Prostate gland (tissue), 2 donors: ENCODE results near the gene VSIR. TPM values are rescaled to one million over a fixed set of nuclear protein-coding genes. Genes with fewer than 3 reads are reported as not detected.
A peak's percentile ranks its signal among the peaks of the same experiment; 100 is the strongest.

ENCODE experiments used
- DNase-seq: peaks from one replicate; pipeline ENCODE4 v3.0.0-alpha.2; 2019; ENCODE audit warnings: low spot score
- H3K27ac ChIP-seq, 2 donors: fragments of 200-600 bp; sonication (generic); 2 replicates each; pipeline ENCODE4 v1.5.1; 2017 to 2019
- H3K27me3 ChIP-seq: fragments of 200-600 bp; sonication (generic); replicated peaks from 2 replicates; pipeline ENCODE4 v1.5.1; 2019; ENCODE audit not compliant: insufficient read depth
- H3K36me3 ChIP-seq, 2 donors: fragments of 200-600 bp; sonication (generic); 1 replicate in 1 of 2; 2 replicates in 1 of 2; pipeline versions ENCODE4 v1.5.1 to v1.8.1; 2017 to 2019
- H3K4me1 ChIP-seq: fragments of 200-600 bp; sonication (generic); replicated peaks from 2 replicates; pipeline ENCODE4 v1.5.1; 2019
- H3K4me3 ChIP-seq, 2 donors: fragments of 200-600 bp; sonication (generic); 2 replicates each; pipeline ENCODE4 v1.5.1; 2017 to 2019
- H3K9me3 ChIP-seq: fragments of 200-600 bp; sonication (generic); 2 replicates; pipeline ENCODE4 v1.5.1; 2017
- POLR2A ChIP-seq: fragments of 450-650 bp; IDR thresholded peaks from one replicate; pipeline ENCODE4 v1.6.1; 2016; ENCODE audit warnings: antibody characterized with exemption, mild to moderate bottlenecking
- POLR2AphosphoS5 ChIP-seq: sonication (generic); formaldehyde crosslinking; IDR thresholded peaks from one replicate; pipeline ENCODE4 v1.6.1; 2017; ENCODE audit warnings: antibody characterized with exemption
- WGBS: methylation state at CpG from one replicate; pipeline ENCODE4 v1.1.5; 2018; 5-methylcytosine and 5-hydroxymethylcytosine counted together
- intact Hi-C: fragments of 100-400 bp; cut with DNase I; formaldehyde crosslinking; loops from one replicate; pipeline ENCODE4 v1.14.2; 2022
- total RNA-seq, 2 donors: library from RNA; depleted of rRNA; stranded (reverse); fragments of >200 nt; gene quantifications; one replicate each; pipeline ENCODE4 v1.1.0, GENCODE V29; 2016
- TF ChIP-seq, protein P1 (sequence below), 4 experiments: fragments of 200-600 bp in 2 of 4; fragments of 450-650 bp in 2 of 4; sonication (generic) in 2 of 4; IDR thresholded peaks; 1 replicate in 3 of 4; 2 replicates in 1 of 4; pipeline ENCODE4 v1.5.1; 2016 to 2019; ENCODE audit warnings: antibody characterized with exemption in 4 of 4, mild to moderate bottlenecking in 2 of 4, moderate library complexity in 2 of 4

The VSIR gene
- total RNA-seq, 2 donors from 2014 or later, result 23.1 to 40.2 TPM

DNA sequence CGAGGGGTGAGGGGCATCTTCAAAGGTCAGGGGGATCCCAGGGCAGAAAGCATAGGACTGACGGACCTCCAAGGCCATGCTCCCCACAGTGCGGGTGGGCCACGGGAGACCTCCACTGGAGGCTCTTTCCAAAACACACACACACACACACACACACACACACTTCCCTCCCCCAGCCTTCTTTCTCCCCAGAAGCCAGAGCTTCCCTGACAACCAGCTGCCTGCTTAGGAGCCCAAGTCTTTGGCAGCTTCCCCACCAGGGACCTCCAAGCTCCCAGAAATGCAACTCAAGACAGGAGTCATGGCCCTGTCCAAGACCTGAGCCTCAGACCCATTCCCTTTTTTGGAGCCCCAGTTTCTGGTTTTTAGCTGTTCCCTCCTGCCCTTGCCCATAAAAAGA lies 53.0 kb downstream of the VSIR start:
- no peak for DNase-seq
- no peak overlapping the region for H3K27ac ChIP-seq
- H3K4me1 ChIP-seq, result no peaks in the 10 kb centered on the region
- WGBS, result 79% methylated on average over 4 of the region's 4 CpGs
- no peaks in the 10 kb centered on the region for H3K9me3 ChIP-seq
- H3K4me3 ChIP-seq, result no peak overlapping the region
- no peaks in the 10 kb centered on the region for H3K36me3 ChIP-seq
- no peaks in the 10 kb centered on the region for H3K27me3 ChIP-seq
- TF ChIP-seq POLR2A, result no peak
- TF ChIP-seq, protein P1, sequence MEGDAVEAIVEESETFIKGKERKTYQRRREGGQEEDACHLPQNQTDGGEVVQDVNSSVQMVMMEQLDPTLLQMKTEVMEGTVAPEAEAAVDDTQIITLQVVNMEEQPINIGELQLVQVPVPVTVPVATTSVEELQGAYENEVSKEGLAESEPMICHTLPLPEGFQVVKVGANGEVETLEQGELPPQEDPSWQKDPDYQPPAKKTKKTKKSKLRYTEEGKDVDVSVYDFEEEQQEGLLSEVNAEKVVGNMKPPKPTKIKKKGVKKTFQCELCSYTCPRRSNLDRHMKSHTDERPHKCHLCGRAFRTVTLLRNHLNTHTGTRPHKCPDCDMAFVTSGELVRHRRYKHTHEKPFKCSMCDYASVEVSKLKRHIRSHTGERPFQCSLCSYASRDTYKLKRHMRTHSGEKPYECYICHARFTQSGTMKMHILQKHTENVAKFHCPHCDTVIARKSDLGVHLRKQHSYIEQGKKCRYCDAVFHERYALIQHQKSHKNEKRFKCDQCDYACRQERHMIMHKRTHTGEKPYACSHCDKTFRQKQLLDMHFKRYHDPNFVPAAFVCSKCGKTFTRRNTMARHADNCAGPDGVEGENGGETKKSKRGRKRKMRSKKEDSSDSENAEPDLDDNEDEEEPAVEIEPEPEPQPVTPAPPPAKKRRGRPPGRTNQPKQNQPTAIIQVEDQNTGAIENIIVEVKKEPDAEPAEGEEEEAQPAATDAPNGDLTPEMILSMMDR (IDR thresholded peaks at IDR 0.05), result no peak
- TF ChIP-seq POLR2AphosphoS5, result no peak
- intact Hi-C loops, result no loop called here

DNA sequence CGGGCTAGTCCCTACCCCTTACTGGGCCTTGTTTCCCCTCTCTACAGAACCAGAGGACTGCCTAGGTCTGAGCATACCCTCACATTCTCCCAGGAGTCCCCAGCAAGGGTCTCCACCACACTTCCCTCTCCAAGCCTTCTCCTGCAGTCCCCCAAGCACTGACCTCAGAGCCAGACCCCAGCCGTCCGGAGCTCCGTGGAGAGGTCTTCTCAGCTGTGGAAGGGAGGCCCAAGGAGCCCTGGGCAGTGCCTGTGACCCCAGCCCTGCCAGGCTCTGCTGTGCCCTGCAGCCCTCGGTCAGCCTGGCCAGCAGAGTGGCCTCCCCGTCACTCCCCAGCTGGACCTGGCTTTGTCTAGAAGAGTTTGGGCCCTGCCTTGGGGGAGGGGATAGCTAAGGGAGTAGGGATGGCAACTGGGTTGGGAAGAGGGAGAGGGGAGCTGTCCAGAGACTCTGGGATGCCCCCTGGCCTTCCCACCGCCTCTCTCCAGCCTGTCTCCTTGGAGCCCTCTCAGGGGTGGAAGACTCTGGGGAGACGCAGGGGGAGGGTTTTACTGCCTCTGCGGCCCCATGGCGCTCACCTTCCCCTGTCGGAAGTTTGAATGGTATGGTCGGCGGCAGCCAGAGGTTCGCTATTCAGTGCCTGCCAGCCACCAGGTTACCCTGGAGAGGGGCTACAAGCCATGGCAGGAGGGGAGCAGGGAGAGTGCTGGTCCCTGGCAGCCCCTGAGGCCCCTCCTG lies 53.7 kb downstream of the VSIR start, which contains the start of gene C10orf105:
Gene C10orf105, minus strand, starts transcription at position 315 of the 738 bp plus-strand sequence. CDS start 3,441 bp downstream, outside the sequence.
- no peak for DNase-seq
- Histone ChIP-seq H3K27ac (no peak within 1 kb of the TSS), H3K4me3 (no peak within 1 kb of the TSS), H3K9me3 (no peaks in the 10 kb centered on the region), H3K36me3 (no peaks in the 10 kb centered on the region), H3K4me1 (peaks cover under 1% of the 10 kb centered on the region), H3K27me3 (no peaks in the 10 kb centered on the region)
- TF ChIP-seq, protein P1 (IDR thresholded peaks at IDR 0.05), result no peak
- 83% methylated on average over 11 of the region's 14 CpGs for WGBS
- intact Hi-C loops, result no loop called here

DNA sequence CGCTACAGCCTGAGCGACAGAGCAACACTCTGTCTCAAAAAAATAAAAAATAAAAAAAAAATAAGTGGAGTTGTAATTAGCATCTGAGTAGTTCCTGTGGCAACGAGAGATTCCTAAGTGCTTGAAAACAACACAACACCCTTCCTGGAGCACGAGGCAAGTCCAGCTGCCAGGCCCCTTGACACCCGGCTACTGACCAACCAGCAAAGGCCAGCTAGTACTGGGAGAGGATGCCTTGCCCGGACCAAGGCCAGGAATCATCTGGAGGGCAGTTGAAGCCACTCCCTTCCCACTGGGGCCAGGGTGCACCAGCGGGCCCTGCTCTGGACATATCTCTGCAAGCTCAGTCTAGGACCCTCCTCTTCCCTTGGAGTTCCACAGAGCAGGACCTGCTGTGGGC lies 54.3 kb downstream of the VSIR start:
- Histone ChIP-seq H3K9me3 (no peaks in the 10 kb centered on the region), H3K36me3 (no peaks in the 10 kb centered on the region), H3K27ac (no peak overlapping the region), H3K27me3 (no peaks in the 10 kb centered on the region), H3K4me1 (peaks cover 7% of the 10 kb centered on the region), H3K4me3 (no peak overlapping the region)
- TF ChIP-seq, protein P1 (IDR thresholded peaks at IDR 0.05), result no peak
- no peak for TF ChIP-seq POLR2A
- TF ChIP-seq POLR2AphosphoS5, result no peak
- DNase-seq, result no peak
- 81% methylated on average over 7 of the region's 7 CpGs for WGBS
- intact Hi-C loops, result no loop called here

- TF ChIP-seq POLR2A (no peak), POLR2AphosphoS5 (no peak)
- TF ChIP-seq, protein P1 (IDR thresholded peaks at IDR 0.05), result no peak
- Histone ChIP-seq H3K36me3 (no peaks in the 10 kb centered on the region), H3K4me3 (no peak overlapping the region), H3K27ac (peak overlapping the region in 1 of 2 donors; percentile 16), H3K27me3 (no peaks in the 10 kb centered on the region), H3K4me1 (peaks cover 10% of the 10 kb centered on the region), H3K9me3 (no peaks in the 10 kb centered on the region)
- no peak for DNase-seq
- 79% methylated on average over 10 of the region's 10 CpGs for WGBS
- intact Hi-C loops, result no loop called here
Measured at GRCh38 chr10:71718165-71718698, 55.1 kb downstream of the VSIR start.

DNA sequence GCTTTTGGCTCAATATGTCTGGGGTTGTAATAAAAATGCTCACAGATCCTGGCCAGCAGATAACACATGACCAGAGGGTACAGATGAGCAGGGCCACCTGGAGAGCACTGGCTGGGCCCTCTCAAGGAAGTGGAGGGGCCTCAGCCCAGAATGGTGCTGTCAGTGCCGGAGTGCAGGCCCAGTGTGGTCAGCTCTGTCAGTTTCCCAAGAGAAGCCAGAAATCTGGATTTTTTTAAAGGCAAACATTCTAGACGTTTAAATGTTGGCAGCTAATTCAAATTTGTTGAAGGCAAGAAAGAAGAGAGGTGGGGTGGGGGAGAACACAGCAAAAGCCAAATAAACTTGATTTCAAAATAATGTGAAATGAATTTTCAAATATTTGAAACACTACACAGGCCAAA lies 55.8 kb downstream of the VSIR start:
- Histone ChIP-seq H3K9me3 (no peaks in the 10 kb centered on the region), H3K27me3 (no peaks in the 10 kb centered on the region), H3K27ac (peak overlapping the region in 1 of 2 donors; percentile 16), H3K4me1 (peaks cover 10% of the 10 kb centered on the region), H3K36me3 (no peaks in the 10 kb centered on the region), H3K4me3 (no peak overlapping the region)
- intact Hi-C loops, result no loop called here
- 31% methylated on average over 2 of the region's 2 CpGs for WGBS
- DNase-seq, result no peak
- TF ChIP-seq POLR2AphosphoS5, result no peak
- no peak for TF ChIP-seq POLR2A
- TF ChIP-seq, protein P1 (IDR thresholded peaks at IDR 0.05), result no peak
